HG02642 (cell line): ENCODE results near the gene STXBP5L.
"Not testable (repeated sequence)": the region's sequence is repeated elsewhere in the genome, so short reads cannot be mapped to it uniquely, and the experiment has no call there.

Source experiments
- ATAC-seq: cut with Tn5 transposase; IDR thresholded peaks from one replicate; pipeline ENCODE4 v1.9.1; 2021; ENCODE audit warnings: mild to moderate bottlenecking; ENCODE audit not compliant: unreplicated experiment, poor library complexity

Gene STXBP5L

GRCh38 chr3:121411523-121411922 is 503.5 kb downstream of the STXBP5L start:
- ATAC-seq: no peak

- ATAC-seq: no peak
These were observed 506.9 kb downstream of the STXBP5L start for GRCh38 chr3:121414924-121415323.

GRCh38 chr3:121418182-121418581 is 510.2 kb downstream of the STXBP5L start:
- ATAC-seq: no peak

GRCh38 chr3:121424549-121424948 is 516.5 kb downstream of the STXBP5L start:
- ATAC-seq: no peak

- ATAC-seq: no peak
These were observed 522.7 kb downstream of the STXBP5L start for GRCh38 chr3:121430664-121431215.

- ATAC-seq: peak; percentile 95
These were observed 523.9 kb downstream of the STXBP5L start for GRCh38 chr3:121431726-121432517.

- no peak for ATAC-seq
These were observed 528.1 kb downstream of the STXBP5L start for GRCh38 chr3:121436074-121436473.

- no peak for ATAC-seq
These were observed 528.6 kb downstream of the STXBP5L start for GRCh38 chr3:121436641-121437040.

GRCh38 chr3:121443456-121443855 is 535.5 kb downstream of the STXBP5L start:
- ATAC-seq: no peak

GRCh38 chr3:121451752-121452151 is 543.7 kb downstream of the STXBP5L start:
- ATAC-seq: not testable (repeated sequence)

GRCh38 chr3:121462565-121462964 is 554.6 kb downstream of the STXBP5L start:
- no peak for ATAC-seq

- no peak for ATAC-seq
These were observed 555.7 kb downstream of the STXBP5L start for GRCh38 chr3:121463745-121464144.

GRCh38 chr3:121467085-121467484 is 559.1 kb downstream of the STXBP5L start:
- ATAC-seq: no peak

GRCh38 chr3:121473001-121473400 is 565.0 kb downstream of the STXBP5L start:
- ATAC-seq: no peak
